Retinal pigment epithelial cell (primary cell): ENCODE results near the gene WDR70.
"Not testable (repeated sequence)": the region's sequence is repeated elsewhere in the genome, so short reads cannot be mapped to it uniquely, and the experiment has no call there.

Experiments
- DNase-seq: peaks from one replicate; pipeline ENCODE4 v3.0.0-alpha.2; 2010; ENCODE audit warnings: low read depth
- H3K4me3 ChIP-seq: 2 replicates; pipeline ENCODE4 v1.5.1; 2011; ENCODE audit warnings: mild to moderate bottlenecking, low read length, control low read depth, moderate library complexity
- CTCF ChIP-seq: conservative IDR thresholded peaks from 2 replicates; pipeline ENCODE4 v1.5.1; 2011; ENCODE audit warnings: low read depth, low read length, control low read depth, inconsistent platforms

Gene WDR70

DNA sequence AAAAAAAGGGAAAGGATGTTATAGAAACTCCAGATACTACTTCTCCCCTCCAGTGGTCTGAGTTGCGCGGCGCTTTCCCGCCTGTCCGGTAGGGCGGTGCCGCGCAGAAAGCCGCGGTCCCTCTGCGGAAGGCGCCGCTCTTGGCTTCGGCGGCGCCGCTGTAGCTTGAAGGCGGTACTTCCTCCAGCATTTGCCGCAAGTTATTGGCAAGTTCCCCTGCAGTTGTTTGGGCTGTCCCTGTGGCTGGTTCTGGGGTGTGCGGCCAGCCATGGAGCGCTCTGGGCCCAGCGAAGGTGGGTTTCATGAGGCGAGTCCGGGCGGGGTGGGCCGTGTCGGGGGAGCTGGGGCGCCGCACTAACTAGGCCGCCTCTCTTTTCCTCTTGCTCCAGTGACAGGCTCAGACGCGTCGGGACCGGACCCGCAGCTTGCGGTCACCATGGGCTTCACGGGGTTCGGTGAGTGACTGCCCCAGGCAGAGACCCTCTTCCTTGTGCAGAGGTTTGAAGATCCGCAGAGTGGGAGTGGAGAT lies at the start of gene WDR70:
WDR70 (plus strand) TSS at position 219 of the 529 bp plus-strand sequence; CDS start at position 269, 50 bp downstream.
- peak within 1 kb of the TSS; percentile 67 for H3K4me3 ChIP-seq
- peak; percentile 54 for TF ChIP-seq CTCF
- peak; percentile 63 for DNase-seq

GRCh38 chr5:37334754-37335153 lies 44.4 kb upstream of the WDR70 start:
- H3K4me3 ChIP-seq, DNase-seq: not testable (repeated sequence)

DNA sequence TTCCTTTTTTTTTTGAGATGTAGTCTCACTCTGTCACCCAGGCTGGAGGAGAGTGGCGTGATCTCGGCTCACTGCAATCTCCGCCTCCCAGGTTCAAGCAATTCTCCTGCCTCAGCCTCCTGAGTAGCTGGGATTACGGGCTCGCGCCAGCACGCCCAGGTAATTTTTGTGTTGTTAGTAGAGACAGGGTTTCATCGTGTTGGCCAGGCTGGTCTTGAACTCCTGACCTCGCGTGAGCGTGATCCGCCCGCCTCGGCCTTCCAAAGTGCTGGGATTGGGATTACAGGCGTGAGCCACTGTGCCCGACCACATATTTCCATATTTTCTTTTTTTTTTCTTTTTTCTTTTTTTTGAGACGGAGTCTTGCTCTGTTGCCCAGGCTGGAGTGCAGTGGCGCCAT lies 36.4 kb upstream of the WDR70 start:
- not testable (repeated sequence) for H3K4me3 ChIP-seq, DNase-seq

- no peak overlapping the region for H3K4me3 ChIP-seq
- DNase-seq = no peak
- no peak for TF ChIP-seq CTCF
Measured at GRCh38 chr5:37355161-37355560, 24.0 kb upstream of the WDR70 start.

DNA sequence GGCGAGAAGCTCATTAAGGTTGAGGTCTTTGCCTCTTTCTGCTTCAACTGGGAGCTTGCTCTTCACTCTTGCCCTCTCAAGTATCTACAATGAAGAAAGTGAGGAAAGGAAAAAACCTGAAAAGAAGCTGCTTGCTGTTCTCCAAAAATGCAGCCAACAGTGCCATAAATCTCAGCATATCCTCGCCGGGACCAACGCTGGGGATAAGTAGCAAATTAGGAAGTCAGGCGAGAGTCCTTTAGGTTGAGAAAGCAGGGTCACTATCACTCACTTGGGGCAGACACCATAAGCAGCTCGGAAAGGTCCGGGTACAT lies 8.6 kb upstream of the WDR70 start:
- DNase-seq = no peak
- no peak for TF ChIP-seq CTCF
- H3K4me3 ChIP-seq = peak overlapping the region; percentile 100

DNA sequence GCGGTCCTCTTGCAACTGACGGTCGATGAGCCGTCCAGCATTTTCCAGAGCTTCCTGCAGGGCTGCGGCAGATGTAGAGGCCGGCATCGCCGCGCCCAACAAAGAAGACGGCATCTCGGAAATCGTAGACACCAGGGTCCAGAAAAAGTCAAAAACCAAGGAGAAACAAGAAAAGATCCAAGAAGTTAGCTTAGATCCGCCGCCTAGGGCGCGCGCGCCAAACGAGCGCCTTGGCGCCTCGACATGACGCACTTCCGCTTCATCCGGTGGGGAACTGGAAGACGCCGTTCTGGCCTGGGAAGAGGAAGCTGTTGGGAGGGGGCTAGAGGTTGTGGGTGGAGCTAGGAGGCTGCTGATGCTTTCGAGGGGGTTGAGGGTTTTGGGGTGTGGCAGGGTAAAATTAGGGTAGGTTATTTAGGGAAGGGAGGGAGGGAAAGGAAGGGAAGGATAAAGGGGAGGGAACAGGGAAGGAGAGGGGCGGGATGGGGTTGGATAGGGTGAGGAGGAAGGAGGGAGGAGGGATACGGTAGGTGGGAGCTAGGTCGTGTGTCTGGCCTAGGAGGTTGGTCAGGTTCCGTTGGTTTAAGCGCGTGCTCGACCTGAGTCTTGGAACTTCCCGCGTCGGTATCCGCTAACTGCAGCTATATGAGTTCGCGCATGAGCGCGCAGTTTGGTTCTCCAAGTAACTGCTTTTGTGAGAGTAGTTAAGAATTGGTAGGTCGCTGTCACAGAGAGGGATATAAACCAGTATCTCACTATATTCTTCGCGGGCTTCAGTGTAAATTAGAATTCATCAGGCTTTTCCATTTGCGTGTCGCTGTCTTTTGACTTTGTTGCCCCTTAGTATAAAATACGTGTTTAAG lies 8.0 kb upstream of the WDR70 start, which contains the start of gene NUP155:
NUP155 (minus strand) TSS at position 243 of the 863 bp plus-strand sequence; CDS start at position 114, 129 bp downstream.
- peak; percentile 84 for DNase-seq
- H3K4me3 ChIP-seq = peak within 1 kb of the TSS; percentile 100
- no peak for TF ChIP-seq CTCF

GRCh38 chr5:37375091-37375490 lies 4.0 kb upstream of the WDR70 start:
- no peak overlapping the region for H3K4me3 ChIP-seq
- no peak for TF ChIP-seq CTCF
- no peak for DNase-seq

DNA sequence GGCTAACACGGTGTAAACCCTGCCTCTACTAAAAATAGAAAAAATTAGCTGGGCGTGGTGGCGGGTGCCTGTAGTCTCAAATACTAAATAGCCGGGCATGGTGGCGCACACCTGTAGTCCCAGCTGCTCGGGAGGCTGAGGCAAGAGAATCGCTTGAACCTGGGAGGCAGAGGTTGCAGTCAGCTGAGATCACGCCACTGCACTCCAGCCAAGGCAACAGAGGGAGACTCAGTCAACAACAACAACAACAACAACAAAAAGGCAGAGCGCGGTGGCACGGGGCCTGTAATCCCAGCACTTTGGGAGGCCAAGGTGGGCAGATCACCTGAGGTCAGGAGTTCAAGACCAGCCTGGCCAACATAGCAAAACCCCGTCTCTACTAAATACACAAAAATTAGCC lies 1.1 kb upstream of the WDR70 start:
- not testable (repeated sequence) for H3K4me3 ChIP-seq, DNase-seq
